NOMO-1 treated with DMSO at 0.1 percent for 48 hours (cell line): ENCODE data around the gene OR7A10.
"Not testable (repeated sequence)": the region's sequence is repeated elsewhere in the genome, so short reads cannot be mapped to it uniquely, and the experiment has no call there.

Experiments
- DNase-seq: peaks from one replicate; lab custom pipeline; 2025; ENCODE audit not compliant: unreplicated experiment; lab: John Stamatoyannopoulos, UW

OR7A10 gene

DNA sequence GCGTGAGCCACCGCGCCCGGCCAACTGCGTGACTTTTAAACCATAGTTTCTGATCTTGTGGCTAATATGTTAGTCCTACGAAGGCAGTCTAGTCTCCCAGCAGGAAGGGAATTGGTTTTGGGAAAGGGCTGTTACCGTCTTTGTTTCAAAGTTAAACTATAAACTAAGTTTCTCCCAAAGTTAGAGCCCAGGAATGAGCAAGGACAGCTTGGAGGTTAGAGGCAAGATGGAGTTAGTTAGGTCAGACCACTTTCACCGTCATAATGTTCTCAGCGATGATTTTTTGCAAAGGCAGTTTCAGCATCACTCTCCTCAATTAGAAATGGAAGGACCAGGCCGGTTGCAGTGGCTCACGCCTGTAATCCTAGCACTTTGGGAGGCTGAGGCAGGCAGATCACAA lies 52.7 kb downstream of the OR7A10 start:
- DNase-seq, result no peak

DNA sequence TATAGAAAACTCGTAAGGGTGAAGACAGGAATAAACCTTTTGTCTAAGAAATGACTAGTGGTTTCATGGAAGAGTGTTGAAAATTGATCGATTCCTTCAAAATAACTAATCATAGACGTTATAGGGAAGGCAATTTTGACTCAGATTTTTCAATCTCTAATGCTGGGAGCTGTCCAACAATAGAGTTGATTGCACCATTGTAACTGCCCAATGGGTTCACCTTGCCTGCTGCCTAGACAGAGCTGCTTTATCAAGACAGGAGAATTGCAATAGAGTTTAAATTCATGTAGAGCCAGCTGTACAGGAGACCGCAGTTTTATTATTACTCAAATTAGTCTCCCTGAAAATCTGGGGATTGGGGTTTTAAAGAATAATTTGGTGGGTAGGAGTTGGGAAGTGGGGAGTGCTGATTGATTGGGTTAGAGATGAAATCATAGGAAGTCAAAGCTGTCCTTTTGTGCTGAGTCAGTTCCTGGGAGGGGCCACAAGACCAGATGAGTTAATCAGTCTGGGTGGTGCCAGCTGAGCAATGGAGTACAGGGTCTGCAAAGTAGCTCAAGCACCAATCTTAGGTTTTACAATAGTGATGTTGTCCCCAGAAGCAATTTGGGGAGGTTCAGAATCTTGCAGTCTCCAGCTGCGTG lies 53.5 kb downstream of the OR7A10 start:
- DNase-seq, result peak; percentile 4

DNA sequence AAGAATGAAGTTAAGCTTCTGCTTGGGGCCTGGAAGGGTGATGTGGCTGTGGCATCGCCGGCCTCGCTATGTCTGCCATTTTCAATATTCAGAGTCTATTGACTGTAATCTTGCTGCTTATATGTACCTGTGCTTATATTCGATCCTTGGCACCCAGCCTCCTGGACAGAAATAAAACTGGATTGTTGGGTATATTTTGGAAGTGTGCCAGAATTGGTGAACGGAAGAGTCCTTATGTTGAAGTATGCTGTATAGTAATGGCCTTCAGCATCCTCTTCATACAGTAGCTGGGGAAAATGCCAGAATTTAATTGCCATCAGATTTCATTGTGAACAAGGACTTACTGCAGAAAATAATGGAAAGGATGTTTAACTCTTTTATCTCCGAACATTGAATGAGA lies 56.5 kb downstream of the OR7A10 start:
- not testable (repeated sequence) for DNase-seq
